ENCODE results near the gene UTF1.
"Not testable (repeated sequence)": the region's sequence is repeated elsewhere in the genome, so short reads cannot be mapped to it uniquely, and the experiment has no call there.

Gene UTF1

GRCh38 chr10:133226251-133226808, 3.7 kb upstream of the UTF1 start:
- no peak for DNase-seq

GRCh38 chr10:133227256-133227655, 2.8 kb upstream of the UTF1 start:
- no peak for DNase-seq

GRCh38 chr10:133229265-133230043, 563 bp upstream of the UTF1 start:
- DNase-seq = no peak

GRCh38 chr10:133230387-133231195, 574 bp downstream of the UTF1 start:
- DNase-seq = no peak

- DNase-seq = no peak
Measured at GRCh38 chr10:133231244-133231945, 1.4 kb downstream of the UTF1 start.

GRCh38 chr10:133231946-133232574, 2.0 kb downstream of the UTF1 start:
- no peak for DNase-seq

- DNase-seq = not testable (repeated sequence)
Measured at GRCh38 chr10:133234796-133235195, 4.8 kb downstream of the UTF1 start.

GRCh38 chr10:133235265-133235855, 5.3 kb downstream of the UTF1 start:
- DNase-seq = no peak

GRCh38 chr10:133235932-133236331, 5.9 kb downstream of the UTF1 start:
- no peak for DNase-seq

GRCh38 chr10:133236401-133237240, 6.6 kb downstream of the UTF1 start:
- DNase-seq = no peak

- no peak for DNase-seq
Measured at GRCh38 chr10:133237241-133237587, 7.2 kb downstream of the UTF1 start.

GRCh38 chr10:133237588-133238465, 7.8 kb downstream of the UTF1 start, which contains the start of gene VENTX:
Gene VENTX, plus strand, starts transcription at chr10:133237855. Its CDS starts 60 bp downstream, at chr10:133237915.
- DNase-seq = peak; percentile 65

GRCh38 chr10:133238466-133238804, 8.4 kb downstream of the UTF1 start:
- DNase-seq = no peak

GRCh38 chr10:133239990-133240389, 10.0 kb downstream of the UTF1 start:
- no peak for DNase-seq

GRCh38 chr10:133241501-133242205, 11.6 kb downstream of the UTF1 start:
- DNase-seq = no peak

GRCh38 chr10:133242611-133243356, 12.8 kb downstream of the UTF1 start:
- DNase-seq = no peak

- DNase-seq = no peak
Measured at GRCh38 chr10:133243593-133243992, 13.6 kb downstream of the UTF1 start.

GRCh38 chr10:133245439-133246235, 15.6 kb downstream of the UTF1 start:
- DNase-seq = no peak

Measured in right kidney (tissue), 1 donor.